K562 (cell line): ENCODE results near the gene XIRP2. TPM values are rescaled to one million over a fixed set of nuclear protein-coding genes. Genes with fewer than 3 reads are reported as not detected.

Experiments
- ATAC-seq: fragments of 200-7000 bp; cut with Tn5 transposase; 3 replicates; pipeline ENCODE4 v1.9.1; 2020; ENCODE audit warnings: moderate library complexity
- BruUV-seq: library from RNA; stranded (reverse); fragments of 400-500 nt; replicated peaks from 2 replicates; lab custom pipeline; 2021; lab: Mats Ljungman, UMichigan
- CTCF ChIA-PET: fragments of 300-600 bp; formaldehyde crosslinking; extraction: SDS; loops from one replicate; lab custom pipeline; 2021; ENCODE audit warnings: low intra/inter-chr PET ratio; lab: Yijun Ruan, JAX
- POLR2A ChIA-PET: fragments of 300-600, 350-650 bp; sonication (Branson Sonifier 250); formaldehyde crosslinking; extraction: SDS; loops from one replicate; lab custom pipeline; 2021; ENCODE audit warnings: antibody characterized with exemption, inconsistent platforms; lab: Yijun Ruan, JAX
- DNase-seq, 4 experiments: peaks; one replicate each; pipeline versions ENCODE4 v3.0.0 to v3.0.0-alpha.2; 2011 to 2018; ENCODE audit warnings: low spot score in 3 of 4, mixed read lengths in 3 of 4; ENCODE audit errors: extremely low read depth in 1 of 4
- FAIRE-seq: peaks from 2 replicates; lab custom pipeline; 2011; peaks lifted over from hg19 to GRCh38; lab: Jason Lieb, UNC
- H2AFZ ChIP-seq: 2 replicates; pipeline ENCODE4 v1.6.0; 2011; ENCODE audit warnings: low read depth, low read length, control low read depth, inconsistent platforms
- H3K27ac ChIP-seq: fragments of 200-600 bp; 3 replicates; pipeline ENCODE4 v1.8.0; 2011; ENCODE audit warnings: low read depth, mild to moderate bottlenecking, control low read depth, inconsistent platforms, low read length, moderate library complexity, mixed read lengths; ENCODE audit errors: extremely low read depth
- H3K27me3 ChIP-seq, 2 experiments: fragments of 300-600 bp in 1 of 2; 2 replicates in 1 of 2; 3 replicates in 1 of 2; pipeline versions ENCODE4 v1.6.0 to v1.8.0; 2011; ENCODE audit warnings: inconsistent platforms in 2 of 2, low read length in 2 of 2, mild to moderate bottlenecking in 1 of 2, mixed read lengths in 1 of 2, moderate library complexity in 1 of 2; ENCODE audit not compliant: control insufficient read depth in 2 of 2, insufficient read depth in 2 of 2
- H3K36me3 ChIP-seq: fragments of 300-600 bp; 3 replicates; pipeline ENCODE4 v1.8.0; 2011; ENCODE audit warnings: mild to moderate bottlenecking, low read length, inconsistent platforms; ENCODE audit not compliant: control insufficient read depth, insufficient read depth
- H3K4me1 ChIP-seq, 2 experiments: fragments of 200-600 bp in 1 of 2; replicated peaks in 1 of 2; 2 replicates in 1 of 2; 3 replicates in 1 of 2; pipeline versions ENCODE4 v1.5.1 to v1.8.0; 2011; ENCODE audit warnings: inconsistent platforms in 2 of 2, low read length in 2 of 2, mild to moderate bottlenecking in 1 of 2, mixed read lengths in 1 of 2, moderate library complexity in 1 of 2; ENCODE audit not compliant: control insufficient read depth in 2 of 2, insufficient read depth in 2 of 2
- H3K4me2 ChIP-seq: 2 replicates; pipeline ENCODE4 v1.6.1; 2011; ENCODE audit warnings: low read length, control low read depth, inconsistent platforms, mixed read lengths; ENCODE audit not compliant: insufficient read depth
- H3K4me3 ChIP-seq: fragments of 200-600 bp; sonication (generic), shearing (Covaris generic); 2 replicates; pipeline ENCODE4 v1.5.1; 2016; ENCODE audit warnings: control low read depth, inconsistent platforms
- H3K79me2 ChIP-seq: fragments of 200-600 bp; 3 replicates; pipeline ENCODE4 v1.8.0; 2011; ENCODE audit warnings: low read length, inconsistent platforms; ENCODE audit not compliant: control insufficient read depth, insufficient read depth
- H3K9ac ChIP-seq, 2 experiments: 2 replicates each; pipeline versions ENCODE4 v1.6.0 to v1.6.1; 2011; ENCODE audit warnings: low read depth in 2 of 2, low read length in 2 of 2, control low read depth in 1 of 2, inconsistent platforms in 1 of 2, mild to moderate bottlenecking in 1 of 2, mixed read lengths in 1 of 2; ENCODE audit not compliant: insufficient read depth in 1 of 2
- H3K9me1 ChIP-seq: one replicate; pipeline ENCODE4 v1.6.0; 2011; ENCODE audit warnings: inconsistent platforms, mild to moderate bottlenecking, low read length, moderate library complexity; ENCODE audit not compliant: control insufficient read depth, insufficient read depth
- H3K9me3 ChIP-seq: replicated peaks from 2 replicates; pipeline ENCODE4 v1.5.1; 2011; ENCODE audit warnings: low read depth, low read length, inconsistent platforms; ENCODE audit not compliant: control insufficient read depth, insufficient read depth
- H4K20me1 ChIP-seq: replicated peaks from 2 replicates; pipeline ENCODE4 v1.6.1; 2011; ENCODE audit warnings: low read length, inconsistent platforms, mixed read lengths; ENCODE audit not compliant: control insufficient read depth, insufficient read depth
- IRF2 ChIP-seq: sonication (generic); formaldehyde crosslinking; IDR thresholded peaks from 2 replicates; pipeline ENCODE4 v1.8.1; 2022; ENCODE audit warnings: mild to moderate bottlenecking, missing genetic modification reagents
- POLR2H ChIP-seq: IDR thresholded peaks from 2 replicates; pipeline ENCODE4 v1.6.1; 2016; ENCODE audit warnings: missing genetic modification characterization, low read depth, mild to moderate bottlenecking, control low read depth, missing compliant biosample characterization, moderate library complexity
- TCF3 ChIP-seq: sonication (generic); formaldehyde crosslinking; IDR thresholded peaks from 2 replicates; pipeline ENCODE4 v1.4.0; 2020; ENCODE audit warnings: mild to moderate bottlenecking, missing genetic modification reagents
- WGBS: fragments of 100-300 bp; shearing (Covaris generic); methylation state at CpG from one replicate; pipeline ENCODE4 v1.1.6; 2016; ENCODE audit warnings: low coverage, mixed read lengths; ENCODE audit not compliant: insufficient coverage; ENCODE audit errors: missing lambda C conversion rate; 5-methylcytosine and 5-hydroxymethylcytosine counted together
- in situ Hi-C: fragments of 300-500 bp; cut with MboI; formaldehyde crosslinking; loops from 4 replicates; pipeline ENCODE4 v1.15.0; 2018; ENCODE audit warnings: inconsistent platforms, mixed read lengths
- intact Hi-C: fragments of 100-400 bp; cut with micrococcal nuclease; formaldehyde crosslinking; loops from 2 replicates; pipeline ENCODE4 v1.14.2; 2022
- polyA plus RNA-seq, 8 experiments: library from polyadenylated mRNA; depleted of rRNA in 4 of 8; stranded (reverse) in 5 of 8; unstranded in 3 of 8; fragments of >200 nt; fragmentation: Nextera tagmentation in 2 of 8; fragmentation: Illumina TruSeq in 1 of 8; extraction: Ambion mirVana in 2 of 8; extraction: Trizol in 1 of 8; gene quantifications; 2 replicates each; pipeline versions ENCODE4 v1.2.1 to v1.2.3, GENCODE V29; 2011 to 2014; ENCODE audit warnings: inconsistent platforms in 1 of 8, missing spikeins in 1 of 8
- total RNA-seq, 7 experiments: library from RNA; depleted of rRNA in 6 of 7; stranded (reverse); fragments of >200 nt in 6 of 7; fragmentation: Illumina TruSeq in 2 of 7; extraction: Trizol in 2 of 7; gene quantifications; 2 replicates each; pipeline versions ENCODE4 v1.2.1 to v1.2.3, GENCODE V29; 2011 to 2021; ENCODE audit warnings: low replicate concordance in 1 of 7

The XIRP2 gene
- total and polyA plus RNA-seq, 9 of the 15 experiments (the other 6 are each of a cell fraction or from before 2014, with no cell fraction given): 0.04 to 0.10 (median 0.04) TPM; not detected in 2

DNA sequence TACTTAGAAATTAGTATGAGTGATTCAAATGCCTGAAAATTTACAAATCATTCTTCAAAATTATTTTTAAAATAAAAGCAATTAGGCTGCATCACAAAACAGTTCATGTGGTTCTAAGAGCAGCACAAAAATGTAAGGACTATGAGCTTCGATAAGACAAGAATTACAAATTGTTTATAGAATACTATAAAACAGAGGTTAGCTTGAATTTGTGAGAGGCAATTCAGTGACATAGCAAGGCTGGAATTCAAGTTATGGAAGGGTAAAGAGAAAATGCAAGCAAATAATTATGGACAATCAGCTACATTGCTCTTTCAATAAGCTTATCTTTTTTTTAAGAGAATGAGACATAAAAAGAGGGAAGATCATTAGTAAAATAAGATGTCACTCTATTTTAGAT is 7.1 kb upstream of the XIRP2 start:
- Histone ChIP-seq H3K27ac (no peak overlapping the region), H3K36me3 (no peaks in the 10 kb centered on the region), H2AFZ (no peak overlapping the region), H3K4me1 (no peaks in the 10 kb centered on the region), H3K9me1 (no peaks in the 10 kb centered on the region), H4K20me1 (no peaks in the 10 kb centered on the region), H3K9ac (no peak overlapping the region), H3K27me3 (no peaks in the 10 kb centered on the region)
- ATAC-seq (no peak), FAIRE-seq (no peak), DNase-seq (no peak)
- intact Hi-C loops: no loop called here
- ChIA-PET POLR2A (no interaction called here), CTCF (no interaction called here)
- BruUV-seq: no TSS peak
- 0% methylated on average over 1 of the region's 1 CpG for WGBS
- in situ Hi-C loops: no loop called here
- no peak for TF ChIP-seq IRF2 (CRISPR knock-in tag)
- TF ChIP-seq, all 486 proteins: peak for 0
- Histone ChIP-seq H3K79me2 (no peaks in the 10 kb centered on the region), H3K4me3 (no peak overlapping the region), H3K9me3 (no peaks in the 10 kb centered on the region), H3K4me2 (no peak overlapping the region)

DNA sequence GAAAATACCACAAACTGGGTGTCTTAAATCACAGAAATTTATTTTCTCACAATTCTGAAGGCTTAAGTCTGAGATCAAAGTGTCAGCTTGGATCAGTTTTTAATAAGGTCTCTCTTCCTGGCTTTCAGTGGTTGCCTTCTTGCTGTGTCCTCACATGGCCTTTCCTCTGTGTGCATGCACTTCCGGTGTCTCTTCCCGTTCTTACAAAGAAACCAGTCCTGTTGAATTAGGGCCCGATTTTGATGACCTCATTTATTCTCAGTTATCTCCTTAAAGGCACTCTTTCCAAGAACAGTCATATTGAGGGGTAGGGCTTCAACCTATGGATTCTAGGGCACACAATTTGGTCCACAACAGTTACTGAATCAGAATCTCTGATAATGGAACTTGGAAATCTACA is 5.4 kb upstream of the XIRP2 start:
- no peak overlapping the region for H3K4me3 ChIP-seq
- ChIA-PET CTCF (no interaction called here), POLR2A (no interaction called here)
- 0% methylated on average over 3 of the region's 3 CpGs for WGBS
- no peak overlapping the region for H2AFZ ChIP-seq
- H4K20me1 ChIP-seq: no peaks in the 10 kb centered on the region
- FAIRE-seq (no peak), ATAC-seq (no peak), DNase-seq (no peak)
- no peaks in the 10 kb centered on the region for H3K79me2 ChIP-seq
- no TSS peak for BruUV-seq
- in situ Hi-C loops: no loop called here
- H3K27ac ChIP-seq: no peak overlapping the region
- no peaks in the 10 kb centered on the region for H3K27me3 ChIP-seq
- H3K36me3 ChIP-seq: no peaks in the 10 kb centered on the region
- H3K9me3 ChIP-seq: no peaks in the 10 kb centered on the region
- intact Hi-C loops: no loop called here
- no peak overlapping the region for H3K9ac ChIP-seq
- no peak overlapping the region for H3K4me2 ChIP-seq
- H3K9me1 ChIP-seq: no peaks in the 10 kb centered on the region
- TF ChIP-seq POLR2H (tag) (no peak), TCF3 (CRISPR knock-in tag) (no peak)
- H3K4me1 ChIP-seq: no peaks in the 10 kb centered on the region
